Right lobe of liver (tissue), 4 donors: Measurements from ENCODE around the gene DAGLA.

Experiments used
- POLR2A ChIP-seq: fragments of 450-650 bp; IDR thresholded peaks from one replicate; pipeline ENCODE4 v1.6.1; 2017; ENCODE audit warnings: antibody characterized with exemption, mild to moderate bottlenecking
- TF ChIP-seq, protein P1 (sequence below), 4 donors: fragments of 200-600 bp in 3 of 4; fragments of 450-650 bp in 1 of 4; IDR thresholded peaks; one replicate each; pipeline versions ENCODE4 v1.5.1 to v1.8.0; 2016 to 2022; ENCODE audit warnings: antibody characterized with exemption in 4 of 4, mild to moderate bottlenecking in 2 of 4
- donor health status: DM: no; HTN: no; CAD: no.
- donor health status: DM: no; HTN: no; CAD: no.
- donor health status: DM: no; HTN: yes; CAD: no.

DNA sequence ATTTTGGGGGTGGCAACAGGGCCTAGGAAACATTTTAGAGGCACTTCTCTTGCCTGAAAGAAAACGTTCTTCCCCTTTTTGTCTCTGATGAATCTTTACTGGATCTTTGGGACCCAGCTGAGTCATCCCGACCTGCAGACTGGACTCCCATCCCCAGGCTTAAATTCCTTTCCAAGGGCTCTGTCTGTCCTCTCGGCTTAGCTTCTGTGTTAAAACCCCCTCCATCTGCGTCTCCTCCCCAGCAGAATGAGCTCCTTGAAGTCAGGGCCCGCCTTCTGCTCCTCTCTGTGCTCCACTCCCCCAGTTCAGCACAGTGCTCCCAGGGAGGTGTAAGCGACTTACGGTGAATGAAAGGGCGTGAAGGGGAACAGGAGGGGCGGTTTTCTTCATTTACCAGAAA, 895 bp upstream of the DAGLA start:
- TF ChIP-seq, protein P1, sequence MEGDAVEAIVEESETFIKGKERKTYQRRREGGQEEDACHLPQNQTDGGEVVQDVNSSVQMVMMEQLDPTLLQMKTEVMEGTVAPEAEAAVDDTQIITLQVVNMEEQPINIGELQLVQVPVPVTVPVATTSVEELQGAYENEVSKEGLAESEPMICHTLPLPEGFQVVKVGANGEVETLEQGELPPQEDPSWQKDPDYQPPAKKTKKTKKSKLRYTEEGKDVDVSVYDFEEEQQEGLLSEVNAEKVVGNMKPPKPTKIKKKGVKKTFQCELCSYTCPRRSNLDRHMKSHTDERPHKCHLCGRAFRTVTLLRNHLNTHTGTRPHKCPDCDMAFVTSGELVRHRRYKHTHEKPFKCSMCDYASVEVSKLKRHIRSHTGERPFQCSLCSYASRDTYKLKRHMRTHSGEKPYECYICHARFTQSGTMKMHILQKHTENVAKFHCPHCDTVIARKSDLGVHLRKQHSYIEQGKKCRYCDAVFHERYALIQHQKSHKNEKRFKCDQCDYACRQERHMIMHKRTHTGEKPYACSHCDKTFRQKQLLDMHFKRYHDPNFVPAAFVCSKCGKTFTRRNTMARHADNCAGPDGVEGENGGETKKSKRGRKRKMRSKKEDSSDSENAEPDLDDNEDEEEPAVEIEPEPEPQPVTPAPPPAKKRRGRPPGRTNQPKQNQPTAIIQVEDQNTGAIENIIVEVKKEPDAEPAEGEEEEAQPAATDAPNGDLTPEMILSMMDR (IDR thresholded peaks at IDR 0.05), result no peak
- no peak for TF ChIP-seq POLR2A
